Activated CD4-positive, CD25-positive, alpha-beta regulatory T cell treated with anti-CD3 and anti-CD28 coated beads, Interleukin-2, amount 50 U/mL, for 24 hours (primary cell): Measurements from ENCODE around the gene LANCL1.

Experiments used
- ATAC-seq, 2 donors: fragments of 150-1000 bp; cut with Tn5 transposase; one replicate each; pipeline ENCODE4 v1.10.0; 2021; ENCODE audit warnings: mild to moderate bottlenecking in 1 of 2, moderate library complexity in 1 of 2

LANCL1 gene

DNA sequence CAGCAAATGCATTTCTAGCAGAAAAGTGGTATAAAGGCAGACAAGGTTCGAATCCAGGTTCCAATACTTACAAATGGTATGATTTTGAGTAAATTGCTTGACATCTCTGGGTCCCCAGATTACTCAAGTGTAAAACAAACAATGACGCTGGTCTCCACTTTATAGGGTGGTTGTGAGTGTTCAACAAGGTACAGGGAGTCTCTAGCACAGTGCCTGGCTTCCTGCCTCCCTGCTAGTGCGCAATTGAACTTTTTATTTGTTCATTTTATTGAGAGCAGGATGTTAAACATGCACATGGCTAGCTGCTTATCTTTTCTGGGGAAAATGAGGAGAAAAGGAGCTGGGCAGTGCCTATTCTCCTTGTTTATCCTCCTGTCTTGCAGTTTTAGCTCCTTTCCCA lies 86.7 kb downstream of the LANCL1 start:
- no peak for ATAC-seq

DNA sequence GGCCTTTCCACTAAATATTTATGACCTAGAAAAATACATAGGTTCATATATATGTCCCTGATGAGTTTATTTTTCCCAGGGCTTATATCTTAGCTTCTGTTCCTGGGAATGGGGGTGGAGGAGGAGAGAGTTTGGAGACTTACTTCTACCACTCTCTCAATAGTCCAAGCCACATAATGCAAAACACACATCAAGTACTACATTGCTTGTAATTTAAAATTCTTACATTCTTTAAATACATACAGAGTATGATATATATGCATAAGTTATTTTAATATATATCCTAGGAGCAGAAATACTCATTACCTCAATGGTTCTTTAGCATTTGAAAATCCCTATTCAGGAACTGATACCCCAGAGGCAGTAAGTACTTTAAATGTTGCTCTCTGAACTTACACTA lies 88.4 kb downstream of the LANCL1 start:
- no peak for ATAC-seq

DNA sequence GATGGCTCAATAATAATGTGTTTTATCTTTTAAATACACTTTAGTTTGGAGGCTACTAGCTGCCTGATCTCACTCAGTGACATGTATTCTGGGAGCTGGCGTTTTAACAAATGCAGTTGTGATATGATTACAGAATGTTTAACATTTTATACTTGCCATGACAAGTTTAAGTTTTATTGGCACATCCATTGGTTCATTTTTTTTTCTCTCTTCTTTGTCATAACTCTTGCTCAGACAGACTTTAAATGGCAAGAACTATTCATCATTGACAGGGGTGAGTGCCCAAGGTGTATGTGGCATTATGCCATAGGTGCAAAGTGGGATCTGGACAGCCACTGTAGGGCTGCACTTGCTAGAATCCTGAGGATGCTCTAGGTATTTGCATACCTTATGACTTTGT lies 89.5 kb downstream of the LANCL1 start:
- no peak for ATAC-seq
